H9 (cell line): ENCODE data around the gene SYT9. TPM values are rescaled to one million over a fixed set of nuclear protein-coding genes. Genes with fewer than 3 reads are reported as not detected.

Experiments used
- DNase-seq: peaks from one replicate; pipeline ENCODE4 v3.0.0-alpha.2; 2017
- H2AFZ ChIP-seq: one replicate; pipeline ENCODE4 v1.6.1; 2013; ENCODE audit warnings: mild to moderate bottlenecking, low read length, control low read depth, moderate library complexity
- H2AK5ac ChIP-seq: 2 replicates; pipeline ENCODE4 v1.6.1; 2013; ENCODE audit warnings: low read length, control low read depth, mixed read lengths; ENCODE audit not compliant: insufficient read length
- H2BK120ac ChIP-seq: one replicate; pipeline ENCODE4 v1.6.1; 2013; ENCODE audit warnings: low read depth, mild to moderate bottlenecking, low read length, control low read depth, inconsistent platforms; ENCODE audit not compliant: poor library complexity, severe bottlenecking
- H2BK12ac ChIP-seq: 2 replicates; pipeline ENCODE4 v1.6.1; 2013; ENCODE audit warnings: low read length, control low read depth, mixed read lengths, low read depth; ENCODE audit not compliant: insufficient read length
- H2BK15ac ChIP-seq: 2 replicates; pipeline ENCODE4 v1.6.1; 2013; ENCODE audit warnings: low read depth, low read length, control low read depth
- H2BK20ac ChIP-seq: one replicate; pipeline ENCODE4 v1.6.1; 2013; ENCODE audit warnings: low read depth, mild to moderate bottlenecking, low read length, control low read depth, inconsistent platforms; ENCODE audit not compliant: poor library complexity, severe bottlenecking
- H2BK5ac ChIP-seq: 2 replicates; pipeline ENCODE4 v1.6.1; 2013; ENCODE audit warnings: low read length, control low read depth, mixed read lengths; ENCODE audit not compliant: insufficient read length
- H3K14ac ChIP-seq: 2 replicates; pipeline ENCODE4 v1.6.1; 2013; ENCODE audit warnings: low read length, control low read depth; ENCODE audit not compliant: insufficient read depth
- H3K18ac ChIP-seq: 2 replicates; pipeline ENCODE4 v1.6.1; 2013; ENCODE audit warnings: low read depth, mild to moderate bottlenecking, mixed read lengths, low read length, control low read depth; ENCODE audit not compliant: insufficient read length
- H3K23ac ChIP-seq: 2 replicates; pipeline ENCODE4 v1.6.1; 2013; ENCODE audit warnings: low read length, control low read depth, mixed read lengths, low read depth; ENCODE audit not compliant: insufficient read length
- H3K23me2 ChIP-seq: 2 replicates; pipeline ENCODE4 v1.6.1; 2013; ENCODE audit warnings: low read depth, mild to moderate bottlenecking, mixed read lengths, low read length, control low read depth; ENCODE audit not compliant: insufficient read length, poor library complexity, severe bottlenecking
- H3K27ac ChIP-seq: 2 replicates; pipeline ENCODE4 v1.5.1; 2013; ENCODE audit warnings: low read length, control low read depth, mixed read lengths, low read depth; ENCODE audit not compliant: insufficient read length
- H3K27me3 ChIP-seq: 2 replicates; pipeline ENCODE4 v1.6.1; 2013; ENCODE audit warnings: low read length, control low read depth, inconsistent platforms; ENCODE audit not compliant: insufficient read depth
- H3K4ac ChIP-seq: 2 replicates; pipeline ENCODE4 v1.6.1; 2013; ENCODE audit warnings: low read depth, mild to moderate bottlenecking, control low read depth, inconsistent platforms, low read length, moderate library complexity
- H3K4me1 ChIP-seq: 2 replicates; pipeline ENCODE4 v1.6.1; 2013; ENCODE audit warnings: low read length, control low read depth, inconsistent platforms; ENCODE audit not compliant: insufficient read depth
- H3K4me2 ChIP-seq: 2 replicates; pipeline ENCODE4 v1.6.1; 2013; ENCODE audit warnings: low read length, control low read depth, mixed read lengths; ENCODE audit not compliant: insufficient read length, insufficient read depth
- H3K56ac ChIP-seq: 2 replicates; pipeline ENCODE4 v1.6.1; 2013; ENCODE audit warnings: low read depth, mild to moderate bottlenecking, mixed read lengths, low read length, control low read depth; ENCODE audit not compliant: insufficient read length
- H3K79me1 ChIP-seq: 2 replicates; pipeline ENCODE4 v1.6.1; 2013; ENCODE audit warnings: low read depth, mild to moderate bottlenecking, moderate library complexity, low read length, control low read depth, inconsistent platforms; ENCODE audit not compliant: insufficient read depth, poor library complexity, severe bottlenecking
- H3K79me2 ChIP-seq: 2 replicates; pipeline ENCODE4 v1.6.1; 2013; ENCODE audit warnings: low read length, control low read depth, inconsistent platforms; ENCODE audit not compliant: insufficient read depth
- H3K9ac ChIP-seq: 2 replicates; pipeline ENCODE4 v1.6.1; 2013; ENCODE audit warnings: low read length, control low read depth, mixed read lengths; ENCODE audit not compliant: insufficient read length; ENCODE audit errors: extremely low read depth
- H3K9me3 ChIP-seq: one replicate; pipeline ENCODE4 v1.6.1; 2013; ENCODE audit warnings: low read depth, low read length, inconsistent platforms; ENCODE audit not compliant: control insufficient read depth
- H3T11ph ChIP-seq: one replicate; pipeline ENCODE4 v1.6.1; 2013; ENCODE audit warnings: mild to moderate bottlenecking, low read length, control low read depth, inconsistent platforms
- H4K20me1 ChIP-seq: one replicate; pipeline ENCODE4 v1.6.1; 2013; ENCODE audit not compliant: control insufficient read depth, insufficient read length, insufficient read depth
- H4K5ac ChIP-seq: 2 replicates; pipeline ENCODE4 v1.6.1; 2013; ENCODE audit warnings: low read depth, mild to moderate bottlenecking, mixed read lengths, low read length, control low read depth; ENCODE audit not compliant: insufficient read length
- H4K8ac ChIP-seq: replicated peaks from 2 replicates; pipeline ENCODE4 v1.6.1; 2013; ENCODE audit warnings: low read length, control low read depth, mixed read lengths, low read depth; ENCODE audit not compliant: insufficient read length
- H4K91ac ChIP-seq: 2 replicates; pipeline ENCODE4 v1.6.1; 2013; ENCODE audit warnings: low read depth, mild to moderate bottlenecking, moderate library complexity, mixed read lengths, low read length, control low read depth; ENCODE audit not compliant: insufficient read length
- H3K27ac Mint-ChIP-seq, 3 experiments: 2 replicates in 2 of 3; 3 replicates in 1 of 3; pipeline ENCODE4 v1.8.0; 2020 to 2021; ENCODE audit warnings: mixed read lengths in 3 of 3, mild to moderate bottlenecking in 1 of 3, moderate library complexity in 1 of 3
- H3K27me3 Mint-ChIP-seq: 2 replicates; pipeline ENCODE4 v1.8.0; 2021; ENCODE audit warnings: low read depth, mild to moderate bottlenecking, moderate library complexity, mixed read lengths
- H3K36me3 Mint-ChIP-seq, 3 experiments: 2 replicates in 2 of 3; 3 replicates in 1 of 3; pipeline ENCODE4 v1.8.0; 2020 to 2021; ENCODE audit warnings: low read depth in 3 of 3, mixed read lengths in 3 of 3; ENCODE audit not compliant: insufficient read depth in 1 of 3
- H3K4me1 Mint-ChIP-seq, 2 experiments: 2 replicates each; pipeline ENCODE4 v1.8.0; 2020; ENCODE audit warnings: mixed read lengths in 2 of 2
- H3K4me3 Mint-ChIP-seq, 2 experiments: 2 replicates in 1 of 2; 3 replicates in 1 of 2; pipeline ENCODE4 v1.8.0; 2020 to 2021; ENCODE audit warnings: mild to moderate bottlenecking in 2 of 2, mixed read lengths in 2 of 2, moderate library complexity in 1 of 2
- H3K9me3 Mint-ChIP-seq, 2 experiments: 2 replicates in 1 of 2; 3 replicates in 1 of 2; pipeline ENCODE4 v1.8.0; 2020; ENCODE audit warnings: mild to moderate bottlenecking in 2 of 2, mixed read lengths in 2 of 2, moderate library complexity in 1 of 2
- CTCF ChIP-seq: fragments of 200-600 bp; sonication (generic); conservative IDR thresholded peaks from 3 replicates; pipeline ENCODE4 v1.8.0; 2021; ENCODE audit warnings: antibody characterized with exemption, mild to moderate bottlenecking
- WGBS: extraction: QIAGEN DNeasy Blood & Tissue Kit; methylation state at CpG from one replicate; pipeline ENCODE4 v1.1.7; 2013; ENCODE audit warnings: missing lambda C conversion rate, low lambda C conversion rate, mixed read lengths; ENCODE audit not compliant: insufficient read length; ENCODE audit errors: extremely low coverage; 5-methylcytosine and 5-hydroxymethylcytosine counted together
- total RNA-seq: library from RNA; stranded (reverse); gene quantifications from 2 replicates; pipeline ENCODE4 v1.2.1, GENCODE V29; 2021

Gene SYT9
- total RNA-seq, 1 experiment from 2014 or later, result 0.63 TPM

GRCh38 chr11:7508087-7508486 is 256.4 kb downstream of the SYT9 start:
- Mint-ChIP-seq H3K4me3 (no peak overlapping the region), H3K27ac (no peak overlapping the region), H3K4me1 (peaks cover 9 to 10% of the 10 kb centered on the region in 2 experiments), H3K27me3 (peaks cover 9% of the 10 kb centered on the region), H3K9me3 (no peaks in the 10 kb centered on the region), H3K36me3 (no peaks in the 10 kb centered on the region)
- Histone ChIP-seq H3K4me1 (no peaks in the 10 kb centered on the region), H2AK5ac (no peak overlapping the region), H2BK5ac (no peak overlapping the region), H2BK20ac (no peak overlapping the region), H3K27me3 (no peaks in the 10 kb centered on the region), H3K56ac (no peak overlapping the region), H3K4me2 (no peak overlapping the region), H3K4ac (no peak overlapping the region), H3K9ac (no peak overlapping the region), H4K20me1 (no peaks in the 10 kb centered on the region), H4K91ac (no peak overlapping the region), H3K9me3 (no peaks in the 10 kb centered on the region), H3K27ac (no peak overlapping the region), H3K23me2 (peaks cover 3% of the 10 kb centered on the region), H4K8ac (no peak overlapping the region), H3K18ac (no peak overlapping the region), H3K79me2 (no peaks in the 10 kb centered on the region), H3K79me1 (no peaks in the 10 kb centered on the region), H2BK120ac (no peak overlapping the region), H3T11ph (no peak overlapping the region), H2BK15ac (no peak overlapping the region), H3K23ac (no peak overlapping the region), H2BK12ac (no peak overlapping the region), H2AFZ (no peak overlapping the region), H3K14ac (no peak overlapping the region), H4K5ac (no peak overlapping the region)
- WGBS, result no CpG with 5 or more reads among the region's 3 CpGs
- DNase-seq, result no peak
- no peak for TF ChIP-seq CTCF
